GM12892 (cell line): Measurements from ENCODE around the gene PPP1R16B.

Experiments
- POLR2A ChIP-seq: IDR thresholded peaks from 2 replicates; pipeline ENCODE4 v1.6.1; 2011; ENCODE audit warnings: low read depth, low read length, control low read depth
- POLR2AphosphoS5 ChIP-seq: IDR thresholded peaks from 2 replicates; pipeline ENCODE4 v1.6.1; 2011; ENCODE audit warnings: low read depth, low read length, control low read depth

DNA sequence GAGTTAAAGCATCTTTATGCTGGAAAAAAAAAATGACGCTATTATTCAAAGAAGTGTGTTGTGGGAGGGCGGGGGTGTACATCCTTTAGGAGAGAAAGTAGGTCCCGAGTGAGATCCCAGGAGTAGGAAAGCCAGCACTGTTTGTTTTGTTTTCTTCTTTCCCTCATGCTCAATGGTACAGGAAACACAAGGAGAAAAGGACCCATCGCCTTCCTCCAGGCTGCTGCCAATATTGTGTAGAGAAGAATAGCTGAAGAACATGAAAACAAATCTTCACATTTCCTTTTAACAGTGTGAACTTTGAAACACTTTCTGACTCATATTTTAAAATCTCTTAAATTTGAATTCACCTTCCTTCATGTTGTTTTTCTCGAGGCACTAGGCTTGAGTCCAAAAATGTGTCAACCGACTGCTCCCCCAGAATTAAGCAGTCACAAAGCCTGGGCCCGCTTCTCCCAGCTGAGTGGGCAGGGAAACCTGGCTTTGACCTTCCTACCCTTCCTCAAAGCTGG lies 22.3 kb downstream of the PPP1R16B start:
- TF ChIP-seq POLR2AphosphoS5 (no peak), POLR2A (no peak)
